Panc1 (cell line): ENCODE results near the gene CFAP97. TPM values are rescaled to one million over a fixed set of nuclear protein-coding genes. Genes with fewer than 3 reads are reported as not detected.

Source experiments
- ATAC-seq: fragments of 200-7000 bp; cut with Tn5 transposase; 2 replicates; pipeline ENCODE4 v1.9.1; 2020; ENCODE audit warnings: mild to moderate bottlenecking, moderate library complexity
- BruUV-seq: library from RNA; stranded (reverse); fragments of 400-500 nt; replicated peaks from 2 replicates; lab custom pipeline; 2021; lab: Mats Ljungman, UMichigan
- CTCF ChIA-PET: fragments of 300-600 bp; sonication (Branson Sonifier 250); formaldehyde crosslinking; loops from one replicate; lab custom pipeline; 2022; ENCODE audit warnings: antibody characterized with exemption; lab: Charles Lee
- POLR2A ChIA-PET: fragments of 300-600 bp; sonication (Branson Sonifier 250); formaldehyde crosslinking; loops from one replicate; lab custom pipeline; 2022; ENCODE audit warnings: antibody characterized with exemption; lab: Charles Lee
- DNase-seq: peaks from one replicate; pipeline ENCODE4 v3.0.0-alpha.2; 2010; ENCODE audit warnings: low read depth, low spot score
- H3K27ac ChIP-seq: 2 replicates; pipeline ENCODE4 v1.5.1; 2011; ENCODE audit warnings: mild to moderate bottlenecking, low read length, inconsistent platforms
- H3K27me3 ChIP-seq: fragments of 200-500 bp; sonication (Bioruptor generic); 2 replicates; pipeline ENCODE4 v1.6.0; 2014; ENCODE audit warnings: low read length, inconsistent platforms; ENCODE audit not compliant: control insufficient read depth, insufficient read depth
- H3K36me3 ChIP-seq: fragments of 200-500 bp; sonication (Bioruptor generic); 2 replicates; pipeline ENCODE4 v1.5.1; 2014; ENCODE audit warnings: inconsistent platforms, mild to moderate bottlenecking, low read length, moderate library complexity; ENCODE audit not compliant: control insufficient read depth, insufficient read depth
- H3K4me1 ChIP-seq: 2 replicates; pipeline ENCODE4 v1.5.1; 2011; ENCODE audit warnings: inconsistent platforms, mild to moderate bottlenecking, low read length, moderate library complexity; ENCODE audit not compliant: control insufficient read depth, insufficient read depth
- H3K4me3 ChIP-seq, 2 experiments: 2 replicates each; pipeline ENCODE4 v1.5.1; 2011 to 2012; ENCODE audit warnings: low read depth in 2 of 2, low read length in 2 of 2, mild to moderate bottlenecking in 2 of 2, inconsistent platforms in 1 of 2, moderate library complexity in 1 of 2
- H3K9me3 ChIP-seq: fragments of 200-500 bp; sonication (Bioruptor generic); 2 replicates; pipeline ENCODE4 v1.5.1; 2014; ENCODE audit warnings: low read depth, mild to moderate bottlenecking, inconsistent platforms, low read length, moderate library complexity; ENCODE audit not compliant: control insufficient read depth, insufficient read depth
- CTCF ChIP-seq: fragments of 450-650 bp; IDR thresholded peaks from 2 replicates; pipeline ENCODE4 v1.5.1; 2017; ENCODE audit warnings: mild to moderate bottlenecking
- POLR2AphosphoS5 ChIP-seq: IDR thresholded peaks from 2 replicates; pipeline ENCODE4 v1.6.1; 2012; ENCODE audit warnings: mild to moderate bottlenecking, low read depth, low read length, moderate library complexity
- REST ChIP-seq, 2 experiments: IDR thresholded peaks; 2 replicates each; pipeline ENCODE4 v1.6.1; 2011 to 2012; ENCODE audit warnings: low read depth in 2 of 2, control low read depth in 1 of 2, low read length in 1 of 2, mild to moderate bottlenecking in 1 of 2, moderate library complexity in 1 of 2; ENCODE audit not compliant: insufficient read depth in 1 of 2
- SIN3A ChIP-seq: IDR thresholded peaks from 2 replicates; pipeline ENCODE4 v1.6.1; 2012; ENCODE audit warnings: low read depth, mild to moderate bottlenecking, low read length, moderate library complexity, borderline replicate concordance; ENCODE audit not compliant: insufficient read depth
- TCF7L2 ChIP-seq: IDR thresholded peaks from 2 replicates; pipeline ENCODE4 v1.6.1; 2011; ENCODE audit warnings: mild to moderate bottlenecking, low read depth, low read length, inconsistent platforms
- in situ Hi-C: cut with HindIII; loops from 2 replicates; pipeline ENCODE4 v1.10.0; 2016; ENCODE audit warnings: low sequenced_read_pairs, low pct_unique_long_range_greater_than_20kb
- intact Hi-C: fragments of 100-400 bp; cut with micrococcal nuclease; formaldehyde crosslinking; loops from one replicate; pipeline ENCODE4 v1.10.0; 2022; ENCODE audit not compliant: unreplicated experiment
- total RNA-seq: library from RNA; stranded (reverse); gene quantifications from one replicate; pipeline ENCODE4 v1.2.1, GENCODE V29; 2021; ENCODE audit not compliant: unreplicated experiment

The CFAP97 gene
- total RNA-seq, 1 experiment from 2014 or later: 39.0 TPM

GRCh38 chr4:185248393-185249039, 44.7 kb upstream of the CFAP97 start:
- in situ Hi-C loops: no loop called here
- DNase-seq: no peak
- ChIA-PET POLR2A (no interaction called here), CTCF (interaction anchor here (0.6 kb wide), 1 partner anchor 65 kb away, joined by 7 read pairs; no protein-coding TSS in a partner anchor)
- Histone ChIP-seq H3K27me3 (no peaks in the 10 kb centered on the region), H3K9me3 (no peaks in the 10 kb centered on the region), H3K36me3 (no peaks in the 10 kb centered on the region), H3K4me1 (no peaks in the 10 kb centered on the region), H3K27ac (no peak overlapping the region), H3K4me3 (no peak overlapping the region)
- no peak for ATAC-seq
- BruUV-seq: no TSS peak
- no peak for TF ChIP-seq SIN3A
- TF ChIP-seq CTCF: no peak
- no peak for TF ChIP-seq REST (IDR thresholded peaks at IDR 0.05; ENCODE audit: insufficient read depth in 1 of 2, low read depth in 2 of 2, low read length in 1 of 2)
- no peak for TF ChIP-seq TCF7L2
- TF ChIP-seq POLR2AphosphoS5: no peak
- intact Hi-C loops: no loop called here

GRCh38 chr4:185247151-185247550, 43.4 kb upstream of the CFAP97 start:
- Histone ChIP-seq H3K4me1 (no peaks in the 10 kb centered on the region), H3K4me3 (no peak overlapping the region), H3K27me3 (no peaks in the 10 kb centered on the region), H3K36me3 (no peaks in the 10 kb centered on the region), H3K9me3 (no peaks in the 10 kb centered on the region), H3K27ac (no peak overlapping the region)
- intact Hi-C loops: no loop called here
- DNase-seq (no peak), ATAC-seq (no peak)
- BruUV-seq: no TSS peak
- TF ChIP-seq POLR2AphosphoS5 (no peak), SIN3A (no peak), TCF7L2 (no peak), REST (IDR thresholded peaks at IDR 0.05; ENCODE audit: insufficient read depth in 1 of 2, low read depth in 2 of 2, low read length in 1 of 2) (no peak), CTCF (no peak)
- ChIA-PET POLR2A (no interaction called here), CTCF (no interaction called here)
- in situ Hi-C loops: no loop called here
